Tibial artery (tissue), 4 donors: ENCODE measurements around the gene SLC35G6.
A peak's percentile ranks its signal among the peaks of the same experiment; 100 is the strongest.

Source experiments
- DNase-seq, 2 donors: peaks; one replicate each; pipeline ENCODE4 v3.0.0-alpha.2; 2019
- H3K27ac ChIP-seq, 2 donors: fragments of 200-600 bp; sonication (generic) in 1 of 2; 1 replicate in 1 of 2; 2 replicates in 1 of 2; pipeline ENCODE4 v1.5.1; 2018 to 2019; ENCODE audit warnings: mild to moderate bottlenecking in 1 of 2
- H3K27me3 ChIP-seq, 2 donors: fragments of 200-600 bp; sonication (generic) in 1 of 2; one replicate each; pipeline versions ENCODE4 v1.5.1 to v1.6.0; 2016 to 2019
- H3K36me3 ChIP-seq, 3 donors: fragments of 200-600 bp; sonication (generic) in 2 of 3; one replicate each; pipeline ENCODE4 v1.5.1; 2016 to 2019; ENCODE audit warnings: mild to moderate bottlenecking in 2 of 3
- H3K4me1 ChIP-seq, 4 donors: fragments of 200-600 bp; sonication (generic) in 2 of 4; 1 replicate in 3 of 4; 2 replicates in 1 of 4; pipeline ENCODE4 v1.5.1; 2016 to 2019
- H3K4me3 ChIP-seq, 2 donors: fragments of 200-600 bp; sonication (generic) in 1 of 2; 1 replicate in 1 of 2; 2 replicates in 1 of 2; pipeline ENCODE4 v1.5.1; 2018 to 2019; ENCODE audit warnings: mild to moderate bottlenecking in 2 of 2
- H3K9me3 ChIP-seq, 3 donors: fragments of 200-600 bp; sonication (generic) in 1 of 3; one replicate each; pipeline ENCODE4 v1.5.1; 2016 to 2019
- intact Hi-C: fragments of 100-400 bp; cut with DNase I; formaldehyde crosslinking; loops from one replicate; pipeline ENCODE4 v1.15.0; 2023; ENCODE audit warnings: low total_unique reads
- TF ChIP-seq, protein P1 (sequence below), 2 experiments: fragments of 200-600 bp in 1 of 2; fragments of 450-650 bp in 1 of 2; IDR thresholded peaks; one replicate each; pipeline ENCODE4 v1.5.1; 2017 to 2019; ENCODE audit warnings: antibody characterized with exemption in 2 of 2, mild to moderate bottlenecking in 1 of 2, moderate library complexity in 1 of 2

The SLC35G6 gene

DNA sequence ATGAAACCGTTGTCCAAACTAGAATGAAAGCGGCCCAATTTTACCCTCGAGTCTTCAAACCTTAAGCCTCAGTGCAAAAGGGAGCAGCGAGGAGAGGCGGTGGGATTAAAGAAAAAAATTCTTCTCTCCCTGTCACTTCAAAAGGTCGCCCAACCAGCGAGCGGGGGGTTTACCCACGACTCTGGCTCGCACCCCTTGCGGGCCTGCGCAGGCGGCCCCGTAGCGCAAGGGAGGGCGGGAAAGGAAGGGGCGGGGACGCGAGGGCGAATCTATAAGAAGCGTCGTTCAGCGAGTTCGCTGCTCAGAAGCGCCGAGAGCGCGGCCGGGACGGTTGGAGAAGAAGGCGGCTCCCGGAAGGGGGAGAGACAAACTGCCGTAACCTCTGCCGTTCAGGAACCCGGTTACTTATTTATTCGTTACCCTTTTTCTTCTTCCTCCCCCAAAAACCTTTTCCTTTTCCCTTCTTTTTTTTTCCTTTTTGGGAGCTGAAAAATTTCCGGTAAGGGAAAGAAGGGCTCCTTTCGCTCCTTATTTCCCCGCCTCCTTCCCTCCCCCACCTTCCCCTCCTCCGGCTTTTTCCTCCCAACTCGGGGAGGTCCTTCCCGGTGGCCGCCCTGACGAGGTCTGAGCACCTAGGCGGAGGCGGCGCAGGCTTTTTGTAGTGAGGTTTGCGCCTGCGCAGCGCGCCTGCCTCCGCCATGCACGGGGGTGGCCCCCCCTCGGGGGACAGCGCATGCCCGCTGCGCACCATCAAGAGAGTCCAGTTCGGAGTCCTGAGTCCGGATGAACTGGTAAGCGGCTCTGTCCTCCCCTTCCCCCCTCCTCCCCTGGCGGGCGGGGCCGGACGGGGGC, 3.0 kb downstream of the SLC35G6 start, which contains the start of gene POLR2A:
POLR2A (plus strand) TSS at position 300 of the 852 bp plus-strand sequence.
- H3K4me1 ChIP-seq = peaks cover 0 to 60% (median 45%) of the 10 kb centered on the region in 4 donors
- intact Hi-C loops = no loop called here

DNA sequence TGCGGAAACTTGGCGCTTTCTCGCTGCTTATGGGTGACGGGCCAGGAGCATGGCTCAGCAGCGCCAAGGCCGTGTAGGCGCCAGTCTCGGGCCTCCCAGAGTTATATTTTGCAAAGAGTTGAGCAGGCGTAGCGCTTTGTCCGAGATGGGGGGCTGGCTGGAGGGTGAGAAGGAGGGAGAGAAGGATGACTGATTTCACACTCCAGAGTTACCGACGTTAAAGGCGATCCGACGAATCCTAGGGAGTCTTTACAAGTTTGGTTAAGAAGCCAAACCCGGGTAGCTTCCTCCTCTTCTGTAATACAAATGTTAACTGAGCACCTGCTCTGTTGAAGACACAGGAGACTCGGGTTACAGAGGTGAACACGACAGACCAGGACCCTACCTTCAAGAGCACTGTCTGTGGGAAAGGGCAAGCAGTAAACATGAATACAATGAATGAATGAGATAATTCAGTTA, 3.7 kb downstream of the SLC35G6 start:
- TF ChIP-seq, protein P1, sequence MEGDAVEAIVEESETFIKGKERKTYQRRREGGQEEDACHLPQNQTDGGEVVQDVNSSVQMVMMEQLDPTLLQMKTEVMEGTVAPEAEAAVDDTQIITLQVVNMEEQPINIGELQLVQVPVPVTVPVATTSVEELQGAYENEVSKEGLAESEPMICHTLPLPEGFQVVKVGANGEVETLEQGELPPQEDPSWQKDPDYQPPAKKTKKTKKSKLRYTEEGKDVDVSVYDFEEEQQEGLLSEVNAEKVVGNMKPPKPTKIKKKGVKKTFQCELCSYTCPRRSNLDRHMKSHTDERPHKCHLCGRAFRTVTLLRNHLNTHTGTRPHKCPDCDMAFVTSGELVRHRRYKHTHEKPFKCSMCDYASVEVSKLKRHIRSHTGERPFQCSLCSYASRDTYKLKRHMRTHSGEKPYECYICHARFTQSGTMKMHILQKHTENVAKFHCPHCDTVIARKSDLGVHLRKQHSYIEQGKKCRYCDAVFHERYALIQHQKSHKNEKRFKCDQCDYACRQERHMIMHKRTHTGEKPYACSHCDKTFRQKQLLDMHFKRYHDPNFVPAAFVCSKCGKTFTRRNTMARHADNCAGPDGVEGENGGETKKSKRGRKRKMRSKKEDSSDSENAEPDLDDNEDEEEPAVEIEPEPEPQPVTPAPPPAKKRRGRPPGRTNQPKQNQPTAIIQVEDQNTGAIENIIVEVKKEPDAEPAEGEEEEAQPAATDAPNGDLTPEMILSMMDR (IDR thresholded peaks at IDR 0.05) = peak in 1 of 2 experiments; percentile 22
- Histone ChIP-seq H3K4me1 (peaks cover 0 to 60% (median 42%) of the 10 kb centered on the region in 4 donors), H3K4me3 (peak overlapping the region; percentile 63 to 69), H3K36me3 (no peaks in the 10 kb centered on the region), H3K27ac (peak overlapping the region; percentile 99 to 100), H3K9me3 (no peaks in the 10 kb centered on the region), H3K27me3 (no peaks in the 10 kb centered on the region)
- no peak for DNase-seq
- intact Hi-C loops = loop anchor here (1.0 kb wide), 1 partner anchor 133 kb away; the partner anchor contains the start of gene KCTD11

More for the DNA sequence above, 3.0 kb downstream of the SLC35G6 start, which contains the start of gene POLR2A:
- peak; percentile 98 to 100 for DNase-seq
- TF ChIP-seq, protein P1 (IDR thresholded peaks at IDR 0.05) = no peak
- H3K27ac ChIP-seq = peak within 1 kb of the TSS; percentile 99 to 100
- no peaks in the 10 kb centered on the region for H3K9me3 ChIP-seq
- no peaks in the 10 kb centered on the region for H3K27me3 ChIP-seq
- peak within 1 kb of the TSS; percentile 63 to 69 for H3K4me3 ChIP-seq
- no peaks in the 10 kb centered on the region for H3K36me3 ChIP-seq

DNA sequence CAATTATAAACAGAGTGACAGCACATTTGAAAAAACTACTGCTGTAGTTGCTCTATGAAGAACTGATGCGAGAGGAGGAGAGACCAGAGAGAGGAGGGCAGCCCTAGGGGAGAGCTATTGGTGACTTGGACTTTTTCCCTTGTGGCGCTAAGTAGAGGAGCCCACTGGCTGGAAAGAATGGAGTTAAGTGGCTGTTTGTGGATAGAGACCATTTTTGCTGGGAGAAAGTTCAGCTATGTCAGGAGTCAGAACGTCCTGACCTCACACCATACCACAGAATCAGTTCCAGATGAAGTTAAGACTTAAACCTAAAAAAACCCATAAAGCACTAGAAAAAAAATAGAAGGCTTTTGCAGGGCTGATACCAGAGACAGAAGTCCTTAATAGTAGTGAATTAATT, 4.9 kb downstream of the SLC35G6 start:
- no peak for DNase-seq
- intact Hi-C loops = no loop called here
- peaks cover 0 to 2% (median 0%) of the 10 kb centered on the region in 3 donors for H3K36me3 ChIP-seq
- H3K4me1 ChIP-seq = peaks cover 0 to 63% (median 42%) of the 10 kb centered on the region in 4 donors
- peak overlapping the region in 1 of 2 donors; percentile 100 for H3K27ac ChIP-seq
- H3K27me3 ChIP-seq = no peaks in the 10 kb centered on the region
- H3K9me3 ChIP-seq = no peaks in the 10 kb centered on the region
- TF ChIP-seq, protein P1 (IDR thresholded peaks at IDR 0.05) = no peak
- peak overlapping the region; percentile 63 to 69 for H3K4me3 ChIP-seq

DNA sequence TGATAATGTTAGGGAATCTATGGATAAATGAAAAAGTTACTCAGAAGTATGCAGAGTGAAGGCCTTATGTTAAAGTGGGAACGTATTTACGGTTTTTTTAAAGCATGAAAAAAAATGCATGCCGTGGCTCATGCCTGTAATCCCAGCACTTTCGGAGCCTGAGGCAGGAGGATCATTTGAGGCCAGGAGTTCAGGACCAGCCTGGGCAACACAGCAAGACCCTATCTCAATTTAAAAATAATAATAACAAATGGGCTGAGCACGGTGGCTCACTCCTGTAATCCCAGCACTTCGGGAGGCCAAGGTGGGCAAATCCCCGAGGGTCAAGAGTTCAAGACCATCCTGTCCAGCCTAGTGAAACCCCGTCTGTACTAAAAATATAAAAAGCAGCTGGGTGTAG, 8.9 kb downstream of the SLC35G6 start:
- peaks cover 0 to 46% (median 32%) of the 10 kb centered on the region in 4 donors for H3K4me1 ChIP-seq
- peaks cover 0 to 13% (median 0%) of the 10 kb centered on the region in 3 donors for H3K36me3 ChIP-seq

DNA sequence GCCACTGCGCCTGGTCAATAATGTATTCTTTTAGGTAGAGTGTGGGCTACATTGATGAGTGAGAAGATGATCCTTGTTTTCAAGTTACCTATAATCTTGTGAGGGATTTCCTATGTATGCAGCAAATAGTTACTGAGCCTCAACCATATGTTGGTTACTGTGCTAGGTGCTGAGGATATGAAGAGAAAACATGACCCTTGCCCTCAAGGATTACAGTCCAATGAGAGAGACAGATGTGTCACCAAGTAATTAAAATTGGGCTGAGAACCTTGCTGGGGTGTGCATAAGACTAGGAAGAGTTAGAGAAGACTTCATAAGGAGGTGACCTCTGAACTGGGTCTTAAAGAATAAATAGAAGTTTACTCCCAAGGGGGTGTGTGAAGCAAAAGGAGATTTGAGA, 10.3 kb downstream of the SLC35G6 start:
- intact Hi-C loops = no loop called here
- no peaks in the 10 kb centered on the region for H3K27me3 ChIP-seq
- DNase-seq = no peak
- no peaks in the 10 kb centered on the region for H3K9me3 ChIP-seq
- H3K27ac ChIP-seq = no peak overlapping the region
- TF ChIP-seq, protein P1 (IDR thresholded peaks at IDR 0.05) = no peak
- H3K4me3 ChIP-seq = no peak overlapping the region
- peaks cover 9 to 21% (median 9%) of the 10 kb centered on the region in 3 donors for H3K36me3 ChIP-seq
- peaks cover 0 to 31% (median 18%) of the 10 kb centered on the region in 4 donors for H3K4me1 ChIP-seq

More for the DNA sequence above, 8.9 kb downstream of the SLC35G6 start:
- intact Hi-C loops = no loop called here
- Histone ChIP-seq H3K27ac (no peak overlapping the region), H3K27me3 (no peaks in the 10 kb centered on the region), H3K4me3 (no peak overlapping the region), H3K9me3 (no peaks in the 10 kb centered on the region)
- TF ChIP-seq, protein P1 (IDR thresholded peaks at IDR 0.05) = no peak
- DNase-seq = no peak
